ENCODE measurements around the gene TSPAN5. TPM values are rescaled to one million over a fixed set of nuclear protein-coding genes. Genes with fewer than 3 reads are reported as not detected.

Gene TSPAN5
- total RNA-seq, 1 donor from 2014 or later = 14.7 TPM

- H3K27ac Mint-ChIP-seq = no peak overlapping the region
- TF ChIP-seq CTCF (IDR thresholded peaks at IDR 0.05; ENCODE audit: unreplicated experiment) = no peak
- H3K27me3 Mint-ChIP-seq (ENCODE audit: low read depth) = no peaks in the 10 kb centered on the region
- no peaks in the 10 kb centered on the region for H3K36me3 Mint-ChIP-seq
- H3K4me3 Mint-ChIP-seq = no peak overlapping the region
- peaks cover 4% of the 10 kb centered on the region for H3K9me3 Mint-ChIP-seq
- no peak for DNase-seq (ENCODE audit: low spot score in 2 of 2, unreplicated experiment in 2 of 2)
- H3K4me1 Mint-ChIP-seq = peaks cover 26% of the 10 kb centered on the region
Measured at GRCh38 chr4:98630737-98631454, 27.5 kb downstream of the TSPAN5 start.

- Mint-ChIP-seq H3K4me3 (no peak overlapping the region), H3K27me3 (ENCODE audit: low read depth) (no peaks in the 10 kb centered on the region), H3K36me3 (no peaks in the 10 kb centered on the region), H3K4me1 (peaks cover 26% of the 10 kb centered on the region), H3K27ac (peak overlapping the region; percentile 47), H3K9me3 (no peaks in the 10 kb centered on the region)
- no peak for DNase-seq (ENCODE audit: low spot score in 2 of 2, unreplicated experiment in 2 of 2)
- TF ChIP-seq CTCF (IDR thresholded peaks at IDR 0.05; ENCODE audit: unreplicated experiment) = no peak
Measured at GRCh38 chr4:98627531-98628257, 30.7 kb downstream of the TSPAN5 start.

DNA sequence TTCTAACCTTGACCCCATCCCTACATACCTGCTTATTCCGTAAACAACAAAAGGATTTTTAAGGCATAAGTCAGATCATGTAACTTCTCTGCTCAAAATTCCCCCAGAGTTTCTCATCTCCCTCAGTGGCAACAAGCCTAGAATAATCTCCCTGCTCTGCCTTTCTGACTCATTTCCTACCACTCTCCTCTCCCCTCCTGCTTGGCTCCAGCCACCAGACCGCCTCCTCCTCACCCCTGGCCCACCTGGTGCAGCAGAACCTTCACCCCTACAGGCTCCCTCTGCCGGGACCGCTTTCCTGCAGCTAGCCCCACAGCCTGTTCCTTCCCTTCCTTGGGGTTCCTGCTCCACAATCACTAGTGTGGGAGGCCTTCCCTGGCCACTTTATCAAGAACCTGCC is 32.1 kb downstream of the TSPAN5 start:
- peaks cover 26% of the 10 kb centered on the region for H3K4me1 Mint-ChIP-seq
- H3K9me3 Mint-ChIP-seq = no peaks in the 10 kb centered on the region
- H3K27ac Mint-ChIP-seq = no peak overlapping the region
- no peak for TF ChIP-seq CTCF (IDR thresholded peaks at IDR 0.05; ENCODE audit: unreplicated experiment)
- no peaks in the 10 kb centered on the region for H3K27me3 Mint-ChIP-seq (ENCODE audit: low read depth)
- no peak for DNase-seq (ENCODE audit: low spot score in 2 of 2, unreplicated experiment in 2 of 2)
- no peaks in the 10 kb centered on the region for H3K36me3 Mint-ChIP-seq
- H3K4me3 Mint-ChIP-seq = no peak overlapping the region

DNA sequence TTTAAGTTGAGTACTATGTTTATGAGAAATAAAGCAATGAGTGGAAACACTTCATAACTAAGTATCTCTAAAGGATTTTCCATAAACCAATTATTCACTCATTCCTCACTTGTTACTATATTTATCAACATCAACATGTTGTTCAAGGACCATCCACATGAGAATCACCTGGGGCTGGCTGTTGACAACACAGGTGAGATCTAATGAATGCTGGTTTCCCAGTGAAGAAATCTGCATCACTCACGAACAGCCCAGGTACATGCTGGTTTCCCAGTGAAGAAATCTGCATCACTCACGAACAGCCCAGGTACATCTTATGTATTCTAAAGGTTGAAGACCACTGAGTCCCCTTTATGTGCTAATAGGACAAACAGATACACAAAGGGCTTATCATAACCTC is 32.5 kb downstream of the TSPAN5 start:
- no peaks in the 10 kb centered on the region for H3K36me3 Mint-ChIP-seq
- H3K4me1 Mint-ChIP-seq = peaks cover 24% of the 10 kb centered on the region
- no peak overlapping the region for H3K27ac Mint-ChIP-seq
- no peaks in the 10 kb centered on the region for H3K9me3 Mint-ChIP-seq
- no peak for DNase-seq (ENCODE audit: low spot score in 2 of 2, unreplicated experiment in 2 of 2)
- TF ChIP-seq CTCF (IDR thresholded peaks at IDR 0.05; ENCODE audit: unreplicated experiment) = no peak
- no peak overlapping the region for H3K4me3 Mint-ChIP-seq
- H3K27me3 Mint-ChIP-seq (ENCODE audit: low read depth) = no peaks in the 10 kb centered on the region

GRCh38 chr4:98625399-98625798 is 33.0 kb downstream of the TSPAN5 start:
- Mint-ChIP-seq H3K4me1 (peaks cover 19% of the 10 kb centered on the region), H3K27ac (no peak overlapping the region), H3K36me3 (no peaks in the 10 kb centered on the region), H3K27me3 (ENCODE audit: low read depth) (no peaks in the 10 kb centered on the region), H3K9me3 (no peaks in the 10 kb centered on the region), H3K4me3 (no peak overlapping the region)
- no peak for TF ChIP-seq CTCF (IDR thresholded peaks at IDR 0.05; ENCODE audit: unreplicated experiment)
- DNase-seq (ENCODE audit: low spot score in 2 of 2, unreplicated experiment in 2 of 2) = no peak

Measured in mesothelial cell of epicardium (in vitro differentiated cells).